Stomach (tissue), 4 donors: ENCODE measurements around the gene SAMD8.

Experiments used
- CTCF ChIP-seq, 7 experiments: fragments of 450-650 bp in 4 of 7; fragments of 200-600 bp in 3 of 7; sonication (generic) in 3 of 7; IDR thresholded peaks; one replicate each; pipeline ENCODE4 v1.5.1; 2016 to 2019; ENCODE audit warnings: antibody characterized with exemption in 7 of 7, control low read depth in 2 of 7, mild to moderate bottlenecking in 1 of 7
- POLR2A ChIP-seq, 4 donors: fragments of 450-650 bp; IDR thresholded peaks; one replicate each; pipeline ENCODE4 v1.6.1; 2016; ENCODE audit warnings: antibody characterized with exemption in 4 of 4, control low read depth in 2 of 4, mild to moderate bottlenecking in 1 of 4, moderate library complexity in 1 of 4
- POLR2AphosphoS5 ChIP-seq, 3 donors: sonication (generic); formaldehyde crosslinking; IDR thresholded peaks; one replicate each; pipeline ENCODE4 v1.6.1; 2016; ENCODE audit warnings: antibody characterized with exemption in 3 of 3

- TF ChIP-seq CTCF (IDR thresholded peaks at IDR 0.05): no peak
- TF ChIP-seq POLR2A (IDR thresholded peaks at IDR 0.05): no peak
- no peak for TF ChIP-seq POLR2AphosphoS5 (IDR thresholded peaks at IDR 0.05)
Measured at GRCh38 chr10:75091146-75091545, 20.3 kb upstream of the SAMD8 start.
